Epidermal melanocyte (primary cell): ENCODE results near the gene CLEC16A.

Experiments used
- DNase-seq: peaks from one replicate; pipeline ENCODE4 v3.0.0; 2011; ENCODE audit warnings: low spot score; ENCODE audit not compliant: insufficient read length

CLEC16A gene

DNA sequence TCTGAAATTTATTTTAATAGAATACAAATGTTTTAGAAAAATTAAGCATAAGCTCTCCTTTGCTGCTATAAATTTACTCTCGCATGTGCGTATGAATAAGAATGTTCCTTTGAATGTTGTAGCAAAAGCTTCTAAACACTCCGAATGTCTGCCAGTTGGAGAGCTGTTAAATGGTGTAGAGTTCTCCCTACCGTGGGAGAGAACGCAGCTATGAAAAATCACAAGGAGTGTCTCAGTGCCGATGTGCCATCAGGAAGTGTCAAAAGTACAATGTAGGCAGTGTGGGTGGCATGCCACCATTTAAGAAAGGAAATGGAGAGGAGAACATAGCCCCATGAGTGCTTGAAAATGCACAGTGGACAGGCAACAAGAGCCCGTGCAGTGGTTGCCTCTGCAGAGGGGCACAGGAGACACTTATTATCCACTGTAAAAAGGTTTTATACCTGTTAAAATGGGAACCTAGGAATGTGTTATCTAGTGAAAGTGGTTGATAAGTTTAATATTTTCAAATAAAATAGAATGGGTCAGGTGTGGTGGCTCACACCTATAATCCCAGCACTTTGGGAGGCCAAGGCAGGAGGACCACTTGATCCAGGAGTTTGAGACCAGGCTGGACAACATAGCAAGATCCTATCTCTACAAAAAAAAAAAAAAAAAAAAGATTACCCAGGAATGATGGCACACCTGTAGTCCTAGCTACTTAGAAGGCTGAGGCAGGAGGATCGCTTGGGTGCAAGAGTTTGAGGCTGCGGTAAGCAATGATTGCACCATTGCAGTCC, 167.7 kb downstream of the CLEC16A start:
- DNase-seq: no peak

DNA sequence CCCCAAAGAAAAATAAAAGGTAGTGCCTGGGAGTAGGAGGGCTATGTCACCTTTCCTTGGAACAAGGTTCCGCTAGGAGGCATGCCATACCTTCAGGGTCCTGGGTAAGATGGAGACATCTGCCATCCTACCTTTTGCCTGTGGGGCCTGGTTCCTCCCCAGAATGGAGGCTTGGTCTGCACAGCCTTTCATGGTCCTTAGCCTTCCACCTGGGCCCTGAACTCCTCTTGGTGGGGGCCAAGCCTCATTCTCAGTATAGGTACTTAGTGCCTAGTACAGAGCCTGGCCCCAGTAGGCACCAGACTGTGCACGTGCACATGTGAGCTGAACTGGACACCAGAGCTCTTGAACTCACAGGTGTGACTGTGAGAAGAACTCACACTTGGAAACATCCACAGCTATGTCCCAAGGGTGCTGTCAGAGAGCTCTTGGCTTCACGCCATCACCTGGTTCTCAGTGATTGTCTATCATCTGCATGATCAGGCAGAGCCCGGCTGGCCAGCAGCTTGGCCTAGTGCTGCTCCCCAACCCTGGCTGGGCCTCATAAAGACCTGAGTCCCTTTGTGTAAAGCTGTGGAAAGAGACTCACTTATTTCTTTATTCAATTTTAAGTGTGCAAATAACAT, 168.5 kb downstream of the CLEC16A start:
- DNase-seq: no peak

DNA sequence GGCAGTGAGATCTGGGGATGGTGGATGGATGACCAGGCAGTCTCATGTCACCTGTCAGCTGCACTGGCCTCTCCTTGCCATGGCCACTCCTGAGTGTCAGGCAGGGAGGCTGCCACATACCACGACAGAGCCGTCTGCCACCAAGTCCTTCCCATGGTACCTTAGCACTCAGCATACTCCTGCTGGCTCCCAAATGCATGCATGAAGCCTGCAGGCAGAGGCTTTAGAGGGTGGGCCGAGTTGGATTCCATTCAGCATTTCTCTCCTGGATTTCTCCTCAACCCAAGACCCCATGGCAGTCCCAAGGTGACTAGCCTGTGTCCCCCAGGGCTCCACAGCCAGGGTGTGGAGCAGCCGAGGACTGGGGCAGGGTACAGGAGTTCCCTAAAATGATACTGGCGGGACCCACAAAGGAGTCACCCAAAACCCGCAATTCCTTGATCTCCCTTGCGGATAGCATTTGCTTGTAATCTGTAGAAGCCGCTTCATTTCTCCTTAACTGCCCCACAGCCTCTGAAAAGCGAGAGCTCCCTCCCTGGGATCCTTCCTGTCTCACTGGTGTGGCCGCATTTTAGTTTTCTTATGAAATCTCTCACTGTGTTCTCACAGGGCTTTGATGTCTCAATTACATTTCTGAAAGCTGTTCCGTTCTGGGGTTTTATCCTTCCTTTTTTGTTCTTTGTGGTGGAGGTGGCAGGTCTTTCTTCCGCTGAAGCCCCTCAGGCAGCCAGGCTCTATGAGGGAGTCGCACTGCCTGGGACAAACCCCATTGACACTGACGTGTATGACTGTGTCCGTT, 170.2 kb downstream of the CLEC16A start:
- no peak for DNase-seq

DNA sequence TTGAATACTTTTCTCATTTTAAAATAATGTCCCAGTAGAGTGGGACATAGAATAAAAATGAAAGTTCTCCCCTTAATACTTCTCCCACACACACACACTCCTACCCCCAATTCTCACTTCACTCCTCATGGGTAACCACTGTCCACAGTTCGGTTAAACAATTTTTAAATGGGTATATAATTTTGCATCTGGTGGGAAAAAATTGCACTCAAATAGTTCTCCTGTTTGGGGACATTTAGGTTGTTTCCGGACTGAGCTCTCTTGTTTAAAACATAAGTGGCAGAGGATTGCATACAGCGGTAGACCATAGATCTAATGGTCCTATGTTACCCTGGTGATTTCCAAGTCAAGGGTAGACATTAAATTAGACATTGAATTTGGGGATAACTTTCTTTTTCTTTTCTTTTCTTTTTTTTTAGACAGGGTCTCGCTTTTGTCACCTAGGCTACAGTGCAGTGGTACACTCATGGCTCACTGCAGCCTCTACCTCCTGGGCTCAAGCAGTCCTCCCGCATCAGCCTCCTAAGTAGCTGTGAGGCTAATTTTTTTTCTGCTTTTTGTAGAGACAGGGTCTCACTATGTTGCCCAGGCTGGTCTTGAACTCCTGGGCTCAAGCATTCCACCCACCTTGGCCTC, 173.3 kb downstream of the CLEC16A start:
- no peak for DNase-seq

DNA sequence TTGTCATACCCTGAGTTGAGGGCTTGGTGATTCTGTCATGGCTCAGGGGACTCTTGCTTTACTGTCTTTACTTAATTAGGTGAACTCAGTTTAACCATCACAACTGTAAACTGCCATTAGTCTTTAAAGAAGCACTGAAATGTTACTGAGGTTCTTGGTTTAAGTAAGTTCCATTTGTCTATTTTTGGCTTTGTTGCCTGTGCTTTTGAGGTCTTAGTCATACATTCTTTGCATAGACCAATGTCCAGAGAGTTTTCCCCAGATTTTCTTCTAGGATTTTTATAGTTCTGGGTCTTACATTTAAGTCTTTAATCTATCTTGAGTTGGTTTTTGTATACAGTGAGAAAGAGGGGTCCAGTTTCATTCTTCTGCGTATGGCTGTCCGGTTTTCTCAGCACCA, 174.1 kb downstream of the CLEC16A start:
- DNase-seq: no peak

DNA sequence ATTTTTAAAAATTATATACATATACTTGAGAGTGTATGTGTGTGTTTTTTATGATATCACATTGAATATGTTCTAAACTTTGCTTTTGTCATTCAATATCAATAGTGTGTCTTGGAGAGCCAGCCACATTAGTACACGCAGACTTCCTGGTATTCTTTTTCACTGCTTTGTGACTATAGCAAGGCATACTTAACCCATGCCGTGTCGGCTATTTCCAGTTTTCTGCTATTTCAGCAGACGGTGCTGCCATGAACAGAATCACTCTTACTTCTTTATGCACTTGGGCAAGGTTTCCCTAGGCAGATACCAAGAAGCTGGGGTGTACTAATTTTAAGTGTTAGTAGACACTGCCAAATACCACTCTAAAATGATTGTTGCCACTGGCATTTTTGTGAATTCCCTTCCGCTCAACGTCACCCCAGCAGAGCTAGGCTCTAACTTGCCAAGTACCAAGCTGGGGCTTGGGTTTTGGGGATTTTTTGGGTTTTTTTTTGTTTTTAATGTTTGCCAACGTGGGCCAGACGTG, 176.8 kb downstream of the CLEC16A start:
- no peak for DNase-seq

DNA sequence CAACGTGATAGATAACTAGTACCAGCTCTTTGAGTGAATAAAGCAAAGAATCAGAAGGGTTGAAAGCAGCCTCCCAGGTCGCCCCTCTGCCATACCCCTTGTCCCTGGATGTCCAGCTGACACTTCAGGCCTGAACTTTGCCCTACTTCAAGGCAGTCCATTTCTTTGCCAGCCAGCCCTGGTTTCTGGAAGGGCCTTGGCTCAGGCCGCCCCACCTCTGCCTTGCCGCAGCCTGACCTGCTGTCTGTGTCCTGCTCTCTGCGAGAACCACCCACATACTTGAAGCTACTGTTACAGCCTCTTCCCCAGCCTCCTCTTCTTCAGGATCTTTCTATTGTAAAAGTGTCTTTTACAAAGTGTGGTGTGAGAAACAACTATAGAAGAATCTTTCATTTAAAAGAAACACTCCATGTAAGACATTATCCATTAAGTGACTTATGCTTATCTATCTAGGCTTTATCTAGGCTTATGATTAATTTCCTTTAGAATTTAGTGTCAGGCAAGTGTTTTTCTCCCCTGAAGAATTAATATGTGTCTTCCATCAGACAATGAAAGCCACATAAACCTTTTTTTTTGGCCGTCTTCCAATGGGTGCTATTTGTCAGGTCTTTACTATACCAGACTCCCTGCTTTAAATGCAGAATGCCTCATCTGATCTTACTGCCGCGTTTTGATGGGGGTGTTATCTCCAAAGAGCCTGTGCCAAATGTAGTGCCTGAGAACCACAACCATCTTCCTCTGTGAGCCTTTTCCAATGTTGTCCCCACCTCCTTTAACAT, 177.7 kb downstream of the CLEC16A start:
- no peak for DNase-seq

DNA sequence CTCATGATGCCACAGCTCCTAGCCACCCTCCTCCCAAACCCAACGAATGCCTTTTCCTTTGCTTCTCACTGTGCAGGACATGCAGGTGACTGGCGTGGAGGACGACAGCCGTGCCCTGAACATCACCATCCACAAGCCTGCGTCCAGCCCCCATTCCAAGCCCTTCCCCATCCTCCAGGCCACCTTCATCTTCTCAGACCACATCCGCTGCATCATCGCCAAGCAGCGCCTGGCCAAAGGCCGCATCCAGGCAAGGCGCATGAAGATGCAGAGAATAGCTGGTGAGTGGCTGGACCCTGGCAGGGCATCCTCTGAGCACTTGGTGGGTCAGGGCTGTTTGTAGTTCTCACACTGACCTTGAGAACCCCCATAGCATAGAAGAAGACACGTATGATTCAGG, 179.3 kb downstream of the CLEC16A start:
- DNase-seq: no peak

DNA sequence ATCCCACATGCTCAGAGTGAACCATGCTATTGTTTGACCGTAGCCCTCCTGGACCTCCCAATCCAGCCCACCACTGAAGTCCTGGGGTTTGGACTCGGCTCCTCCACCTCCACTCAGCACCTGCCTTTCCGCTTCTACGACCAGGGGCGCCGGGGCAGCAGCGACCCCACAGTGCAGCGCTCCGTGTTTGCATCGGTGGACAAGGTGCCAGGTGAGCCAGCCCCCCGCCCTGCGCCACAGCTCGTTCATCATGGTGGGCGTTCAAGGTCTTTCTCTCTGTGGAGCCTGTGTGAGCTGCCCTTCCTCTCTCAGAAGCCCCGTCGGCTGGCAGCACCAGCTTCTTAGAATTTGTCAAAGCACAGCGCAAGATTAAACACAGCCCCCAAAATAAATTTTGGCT, 181.6 kb downstream of the CLEC16A start:
- no peak for DNase-seq

DNA sequence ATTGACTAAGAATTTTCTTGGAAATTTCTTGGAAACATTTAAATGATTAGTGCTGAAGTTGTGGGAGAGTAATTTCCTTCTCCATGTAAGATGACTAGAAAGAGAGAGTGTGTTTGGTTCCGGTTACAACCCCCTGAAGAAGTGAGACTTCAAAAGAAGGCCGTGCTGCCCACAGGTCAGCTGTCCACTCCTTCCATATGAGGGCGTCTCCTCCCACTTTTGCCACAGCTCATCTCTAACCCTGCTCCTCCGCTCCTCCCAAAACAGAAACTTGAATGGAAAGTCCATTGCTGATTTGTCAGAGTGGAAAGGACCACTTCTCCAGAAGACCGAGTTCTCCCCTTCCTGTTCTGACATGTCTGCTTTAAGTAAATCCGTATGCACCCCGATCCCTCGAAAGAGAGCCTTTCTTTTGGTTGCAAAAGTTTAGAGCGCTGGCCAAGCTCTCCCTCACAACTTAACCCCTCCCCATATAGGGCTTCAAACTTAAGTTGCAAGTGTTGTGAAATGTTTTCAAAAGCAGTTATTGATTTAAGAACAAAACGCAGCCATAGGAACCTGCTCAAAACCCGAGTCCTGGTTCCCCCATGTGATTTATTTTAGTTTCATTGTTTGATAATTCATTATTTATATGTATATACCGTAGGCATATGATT, 182.2 kb downstream of the CLEC16A start:
- DNase-seq: no peak

DNA sequence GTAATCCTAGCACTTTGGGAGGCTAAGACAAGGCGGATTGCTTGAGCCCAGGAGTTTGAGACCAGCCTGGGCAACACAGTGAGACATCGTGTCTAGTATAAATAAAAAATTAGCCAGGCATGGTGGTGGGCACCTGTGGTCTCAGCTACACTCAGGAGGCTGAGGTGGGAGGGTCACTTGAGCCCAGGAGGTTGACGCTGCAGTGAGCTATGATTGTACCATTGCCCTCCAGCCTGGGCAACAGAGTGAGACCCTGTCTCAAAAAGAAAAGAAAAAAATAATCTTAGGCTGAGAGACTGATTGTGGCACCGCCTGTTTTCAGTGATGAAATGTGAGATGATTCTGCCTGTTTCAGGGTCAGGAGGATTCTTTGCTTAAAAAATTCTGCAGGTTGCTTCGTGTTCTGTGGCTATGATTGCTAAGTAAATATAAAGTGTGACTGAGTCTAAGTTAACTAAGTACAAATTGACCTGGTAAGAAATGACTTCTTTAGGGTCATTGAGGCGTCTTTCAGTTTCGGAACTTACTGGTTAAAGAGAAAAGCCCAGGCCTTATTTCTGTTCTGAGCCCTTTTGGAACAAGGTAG, 183.3 kb downstream of the CLEC16A start:
- no peak for DNase-seq

DNA sequence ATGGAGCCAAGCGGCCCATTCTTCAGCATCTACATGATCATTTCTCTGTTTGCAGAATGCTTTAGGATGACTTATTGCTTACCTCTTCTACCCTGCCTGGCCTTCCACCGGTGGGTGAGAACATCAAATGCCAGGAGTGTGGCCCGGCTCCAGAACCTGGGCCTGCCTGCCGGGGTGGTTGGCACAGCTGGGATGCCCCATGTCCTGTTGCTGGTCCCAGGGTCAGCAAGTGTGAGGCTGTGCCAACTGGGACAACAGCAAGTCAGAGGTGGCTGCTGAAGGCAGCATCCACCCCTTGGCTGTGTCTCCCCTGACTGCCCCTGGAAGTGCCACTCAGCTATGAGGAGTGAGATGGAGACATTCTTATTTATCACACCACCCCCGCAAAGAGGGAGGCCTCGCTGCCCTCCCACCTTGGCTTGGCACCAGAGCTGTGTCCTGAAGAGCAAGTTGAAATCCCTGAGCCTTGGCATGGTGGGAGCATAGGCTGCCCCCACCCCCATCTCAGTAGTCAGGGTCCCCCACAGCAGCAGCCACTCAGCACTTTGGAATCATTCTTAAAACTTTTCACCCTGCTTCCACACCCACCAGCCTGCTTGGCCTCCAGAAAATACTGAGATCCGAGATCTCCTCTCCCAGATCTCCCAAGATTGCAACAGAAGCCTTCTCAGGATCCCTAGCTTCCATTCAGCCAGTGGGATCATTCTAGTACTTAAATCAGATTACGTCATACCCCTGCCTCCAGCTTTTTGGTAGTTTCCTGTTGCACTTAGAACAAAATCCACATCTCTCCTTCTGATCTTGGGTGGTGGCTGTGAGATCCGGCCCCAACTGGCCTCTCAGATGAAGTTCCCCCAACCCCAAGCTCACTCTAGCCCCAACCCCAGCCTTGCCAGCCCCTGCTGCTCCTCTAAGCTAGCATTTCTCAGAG, 184.1 kb downstream of the CLEC16A start:
- DNase-seq: no peak

DNA sequence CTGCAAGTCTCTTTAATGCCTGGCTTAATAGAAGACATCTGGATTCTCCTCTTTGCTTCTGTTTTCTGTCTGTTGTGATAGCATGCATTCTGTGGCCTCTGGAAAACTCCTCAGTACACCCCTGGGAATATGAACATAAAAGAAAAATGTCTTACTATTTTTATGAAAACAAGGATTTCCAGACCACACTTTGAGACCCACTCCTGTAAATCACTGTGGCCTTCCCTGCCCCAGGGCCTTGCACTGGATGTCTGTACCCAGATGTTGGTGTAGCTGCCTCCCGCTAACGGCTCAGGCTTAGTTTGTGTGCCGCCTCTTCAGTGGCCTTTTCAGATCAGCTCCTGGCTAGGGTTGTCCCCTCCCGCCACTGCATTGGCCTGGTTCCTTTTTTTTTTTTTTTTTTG, 185.0 kb downstream of the CLEC16A start:
- DNase-seq: no peak

DNA sequence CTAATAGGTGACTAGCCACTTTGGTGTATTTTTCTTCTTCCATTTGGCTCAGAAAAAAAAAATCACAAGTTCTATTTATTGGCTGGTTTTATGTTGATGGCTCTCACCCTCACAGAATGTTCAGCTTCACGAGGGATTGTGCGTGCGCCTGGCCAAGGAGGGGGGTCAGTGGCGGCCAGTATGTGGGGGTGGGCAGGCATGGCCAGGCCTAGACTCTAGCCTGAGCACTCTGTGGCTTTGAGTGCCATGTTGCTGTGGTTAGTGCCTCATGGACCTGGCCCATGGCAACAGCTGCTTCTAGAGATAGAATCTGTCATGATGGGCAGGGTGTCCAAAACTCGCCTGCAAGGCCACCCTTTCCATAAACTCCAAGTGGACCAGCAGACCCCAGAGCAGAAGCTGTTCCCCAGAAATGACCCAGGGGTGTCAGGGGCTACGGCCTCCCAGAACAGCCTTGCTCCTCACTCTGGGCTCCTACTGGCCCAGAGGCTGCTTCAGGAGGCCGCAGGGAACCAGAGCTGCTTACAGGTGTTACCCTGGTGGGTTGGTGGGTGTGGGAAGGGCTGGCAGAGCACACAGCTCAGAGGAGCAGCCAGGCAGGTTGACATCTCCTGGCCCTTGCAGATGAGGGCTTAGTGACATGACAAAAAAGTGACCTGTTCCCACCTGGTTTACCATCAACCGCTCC, 186.8 kb downstream of the CLEC16A start:
- DNase-seq: no peak

DNA sequence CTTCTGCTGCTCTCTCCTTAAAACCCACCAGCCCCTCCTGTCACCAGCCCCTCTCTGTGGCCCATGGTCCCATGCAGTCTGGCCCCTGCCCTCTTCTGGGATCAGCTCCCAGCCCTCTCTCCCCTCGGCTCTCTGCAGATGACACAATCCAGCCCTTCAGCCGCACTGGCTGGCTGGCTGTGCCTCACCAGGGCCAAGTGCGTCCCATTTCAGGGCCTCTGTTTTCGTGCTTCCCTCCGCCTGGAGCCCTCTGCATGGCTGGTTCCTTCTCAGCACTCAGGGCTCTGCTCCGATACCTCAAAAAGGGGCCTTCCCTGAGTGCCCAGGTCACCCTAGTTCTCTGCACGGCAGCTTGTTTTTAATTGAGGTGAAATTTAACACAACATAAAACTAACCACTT, 187.3 kb downstream of the CLEC16A start:
- no peak for DNase-seq

DNA sequence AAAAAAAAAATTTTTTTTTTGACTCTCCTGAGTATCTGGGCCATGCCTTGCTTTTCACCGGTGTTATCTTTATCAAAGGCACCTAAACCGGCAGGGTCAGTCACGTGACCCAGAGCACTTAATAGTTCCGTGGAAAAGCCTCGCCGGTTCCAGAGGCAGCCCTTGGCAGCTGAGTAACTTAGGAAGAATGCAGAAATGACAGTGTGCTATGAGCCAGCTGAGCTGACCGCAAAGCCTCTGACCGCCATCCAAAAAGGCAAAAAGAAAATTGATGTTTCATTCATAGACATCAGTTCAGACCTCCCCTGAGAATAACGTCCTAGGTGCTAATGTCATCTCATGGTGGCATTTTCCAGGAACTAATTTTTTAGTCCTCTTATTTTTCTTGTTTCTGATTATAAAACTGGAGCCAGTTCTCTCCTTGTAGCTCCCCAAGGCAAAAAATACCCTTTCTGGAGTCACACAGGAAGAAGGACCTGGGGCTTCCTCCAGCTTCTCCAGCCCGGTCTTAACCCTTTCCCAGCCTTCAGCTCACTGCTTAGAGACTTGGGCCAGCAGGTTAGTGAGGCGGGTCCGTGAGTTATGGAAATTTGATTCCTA, 189.1 kb downstream of the CLEC16A start:
- DNase-seq: peak; percentile 82

DNA sequence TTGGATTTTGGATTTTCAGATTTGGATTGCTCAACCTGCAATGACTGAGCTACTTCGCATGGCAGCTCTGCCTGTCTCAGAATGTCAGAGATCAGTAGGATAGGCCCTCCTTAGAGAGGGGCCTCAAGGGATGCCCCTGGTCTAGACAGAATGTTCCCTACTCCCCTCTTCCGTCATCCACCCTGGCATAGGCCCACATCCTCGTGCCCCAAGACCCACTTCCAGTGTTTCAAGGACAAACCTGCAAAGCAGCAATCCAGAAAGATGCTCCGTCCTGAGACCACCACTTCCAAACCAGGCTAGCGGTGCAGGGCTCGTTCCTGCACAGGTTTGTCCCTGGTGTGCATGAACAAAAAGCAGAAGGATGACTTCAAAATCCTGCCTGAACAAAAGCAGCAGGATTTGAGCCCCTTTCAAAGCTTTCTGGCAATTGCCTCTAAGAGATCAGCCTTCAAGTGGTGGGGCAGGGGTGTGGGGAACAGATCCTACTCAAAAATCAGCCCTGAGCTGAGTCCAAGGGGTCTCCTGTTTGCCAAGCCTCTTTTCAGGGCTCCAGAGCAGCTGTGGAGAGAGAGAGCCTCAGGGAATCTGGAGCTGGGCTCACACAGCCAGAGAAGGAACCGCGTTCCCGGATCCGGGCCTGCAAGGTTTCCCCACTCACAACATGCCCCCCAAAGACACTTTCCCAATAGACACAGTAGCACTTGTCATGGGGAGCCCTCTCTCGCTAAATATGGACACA, 190.5 kb downstream of the CLEC16A start:
- DNase-seq: no peak
